Hepatocyte (in vitro differentiated cells): Measurements from ENCODE around the gene NT5C.

ENCODE experiments used
- EZH2 ChIP-seq: fragments of 200-600 bp; sonication (generic); IDR thresholded peaks from 2 replicates; pipeline ENCODE4 v1.6.1; 2016; ENCODE audit warnings: antibody characterized with exemption, mild to moderate bottlenecking, borderline replicate concordance
- EZH2phosphoT487 ChIP-seq: fragments of 200-600 bp; sonication (generic); IDR thresholded peaks from one replicate; pipeline ENCODE4 v1.6.1; 2018; ENCODE audit warnings: antibody characterized with exemption, mild to moderate bottlenecking, low read depth, moderate library complexity; ENCODE audit not compliant: unreplicated experiment, severe bottlenecking
- TF ChIP-seq, protein P1 (sequence below): fragments of 200-600 bp; sonication (generic); IDR thresholded peaks from 2 replicates; pipeline ENCODE4 v1.5.1; 2016; ENCODE audit warnings: antibody characterized with exemption, mild to moderate bottlenecking; ENCODE audit not compliant: poor library complexity

GRCh38 chr17:75176625-75177024 is 45.1 kb upstream of the NT5C start:
- TF ChIP-seq, protein P1, sequence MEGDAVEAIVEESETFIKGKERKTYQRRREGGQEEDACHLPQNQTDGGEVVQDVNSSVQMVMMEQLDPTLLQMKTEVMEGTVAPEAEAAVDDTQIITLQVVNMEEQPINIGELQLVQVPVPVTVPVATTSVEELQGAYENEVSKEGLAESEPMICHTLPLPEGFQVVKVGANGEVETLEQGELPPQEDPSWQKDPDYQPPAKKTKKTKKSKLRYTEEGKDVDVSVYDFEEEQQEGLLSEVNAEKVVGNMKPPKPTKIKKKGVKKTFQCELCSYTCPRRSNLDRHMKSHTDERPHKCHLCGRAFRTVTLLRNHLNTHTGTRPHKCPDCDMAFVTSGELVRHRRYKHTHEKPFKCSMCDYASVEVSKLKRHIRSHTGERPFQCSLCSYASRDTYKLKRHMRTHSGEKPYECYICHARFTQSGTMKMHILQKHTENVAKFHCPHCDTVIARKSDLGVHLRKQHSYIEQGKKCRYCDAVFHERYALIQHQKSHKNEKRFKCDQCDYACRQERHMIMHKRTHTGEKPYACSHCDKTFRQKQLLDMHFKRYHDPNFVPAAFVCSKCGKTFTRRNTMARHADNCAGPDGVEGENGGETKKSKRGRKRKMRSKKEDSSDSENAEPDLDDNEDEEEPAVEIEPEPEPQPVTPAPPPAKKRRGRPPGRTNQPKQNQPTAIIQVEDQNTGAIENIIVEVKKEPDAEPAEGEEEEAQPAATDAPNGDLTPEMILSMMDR = no peak
- TF ChIP-seq EZH2 = no peak
- no peak for TF ChIP-seq EZH2phosphoT487
